GM21825 (cell line): ENCODE measurements around the gene CALN1.
"Not testable (repeated sequence)": the region's sequence is repeated elsewhere in the genome, so short reads cannot be mapped to it uniquely, and the experiment has no call there.

Source experiments
- ATAC-seq: cut with Tn5 transposase; IDR thresholded peaks from one replicate; pipeline ENCODE4 v1.9.1; 2021; ENCODE audit warnings: mild to moderate bottlenecking, moderate library complexity; ENCODE audit not compliant: unreplicated experiment

CALN1 gene

GRCh38 chr7:71824006-71824760 lies 588.0 kb downstream of the CALN1 start:
- ATAC-seq = no peak

- not testable (repeated sequence) for ATAC-seq
Measured at GRCh38 chr7:71822406-71822805, 589.7 kb downstream of the CALN1 start.

GRCh38 chr7:71817916-71818315 lies 594.2 kb downstream of the CALN1 start:
- ATAC-seq = no peak

DNA sequence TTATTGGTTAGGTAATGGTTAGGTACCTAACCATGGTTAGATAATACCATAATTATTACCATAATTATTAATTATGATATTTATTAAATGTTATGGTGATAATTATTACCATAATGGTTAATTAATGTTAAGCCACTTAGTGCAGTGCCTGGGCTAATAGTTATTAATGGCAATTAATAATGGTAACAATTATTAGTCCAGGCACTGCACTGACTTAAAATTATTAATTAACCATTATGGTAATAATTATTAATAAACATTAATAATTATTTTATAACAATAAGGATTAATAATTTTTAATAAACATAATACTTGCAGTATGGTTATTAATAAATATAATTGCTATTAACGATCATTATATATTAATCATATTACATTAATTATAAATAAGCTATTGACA lies 604.0 kb downstream of the CALN1 start:
- no peak for ATAC-seq

DNA sequence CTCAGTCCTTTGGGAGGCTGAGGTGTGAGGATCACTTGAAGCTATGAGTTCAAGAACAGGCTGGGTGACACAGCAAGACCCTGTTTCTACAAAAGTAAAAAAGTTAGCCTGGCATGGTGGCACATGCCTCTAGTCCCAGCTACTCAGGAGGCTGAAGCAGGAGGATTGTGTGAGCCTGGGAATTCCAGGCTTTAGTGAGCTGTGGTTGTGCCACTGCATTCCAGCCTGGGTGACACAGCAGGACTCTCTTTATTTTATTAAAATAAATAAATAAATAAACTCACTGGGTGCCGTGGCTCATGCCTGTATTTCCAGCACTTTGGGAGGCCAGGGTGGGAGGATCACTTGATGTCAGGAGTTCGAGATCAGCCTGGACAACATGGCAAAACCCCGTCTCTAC lies 607.9 kb downstream of the CALN1 start:
- ATAC-seq = no peak

GRCh38 chr7:71801976-71802375 lies 610.2 kb downstream of the CALN1 start:
- ATAC-seq = no peak

DNA sequence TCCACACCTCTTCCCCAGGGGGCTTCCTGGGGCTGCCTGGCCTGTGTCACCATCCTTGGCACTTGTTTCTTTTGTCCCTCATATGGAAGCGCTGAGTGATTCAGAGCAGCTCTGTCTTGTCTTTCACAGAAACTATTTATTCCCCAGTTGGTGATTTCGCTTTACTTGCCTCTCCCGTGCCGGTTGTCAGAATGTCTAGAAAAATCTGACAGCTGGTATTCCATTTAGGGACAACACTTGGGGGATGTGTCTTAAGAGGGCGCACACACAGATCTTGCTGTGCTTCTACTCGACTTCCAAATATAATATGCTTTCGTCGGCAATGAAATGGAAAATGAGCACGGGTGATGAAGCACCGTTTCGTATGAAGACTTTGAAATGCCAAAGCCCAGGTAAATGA lies 611.8 kb downstream of the CALN1 start:
- ATAC-seq = no peak

DNA sequence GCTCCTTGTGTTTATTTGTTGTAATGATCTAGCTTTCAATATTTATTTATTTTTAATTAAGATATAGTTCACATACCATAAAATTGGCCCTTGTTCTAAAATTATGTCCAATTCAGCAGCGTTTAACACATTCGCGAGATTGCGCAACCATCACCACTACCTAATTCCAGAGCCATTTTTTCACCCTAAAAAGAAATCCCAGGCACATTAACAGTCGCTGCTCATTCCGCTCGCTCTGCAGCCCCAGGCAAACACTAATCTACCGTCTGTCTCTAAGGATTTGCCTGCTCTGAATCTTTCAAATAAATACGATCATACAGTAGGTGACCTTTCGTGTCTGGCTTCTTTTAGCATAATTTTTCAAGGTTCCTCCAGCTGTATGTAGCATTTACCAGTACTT lies 616.7 kb downstream of the CALN1 start:
- no peak for ATAC-seq

- ATAC-seq = no peak
Measured at GRCh38 chr7:71793251-71793650, 618.9 kb downstream of the CALN1 start.

- no peak for ATAC-seq
Measured at GRCh38 chr7:71787513-71787912, 624.6 kb downstream of the CALN1 start.

DNA sequence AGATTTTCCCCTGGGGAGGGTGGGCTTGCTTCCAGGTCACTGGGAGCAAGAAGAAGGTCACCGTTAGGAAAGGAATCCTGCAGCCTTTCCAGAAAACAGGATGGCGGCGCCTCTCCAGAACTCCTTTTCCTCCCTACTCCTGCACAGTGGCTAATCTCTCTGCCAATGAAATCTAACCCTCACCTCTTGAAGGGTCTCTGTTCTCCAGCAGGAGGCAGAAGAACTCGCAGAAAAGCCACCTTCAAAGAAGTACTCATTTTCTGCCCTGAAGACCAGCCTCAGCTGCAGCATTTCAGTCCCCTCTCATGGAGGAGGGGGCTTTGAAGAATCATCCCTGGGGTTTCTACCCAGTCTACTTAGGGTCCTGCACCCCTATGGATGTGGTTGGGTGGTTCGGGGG lies 626.9 kb downstream of the CALN1 start:
- no peak for ATAC-seq

DNA sequence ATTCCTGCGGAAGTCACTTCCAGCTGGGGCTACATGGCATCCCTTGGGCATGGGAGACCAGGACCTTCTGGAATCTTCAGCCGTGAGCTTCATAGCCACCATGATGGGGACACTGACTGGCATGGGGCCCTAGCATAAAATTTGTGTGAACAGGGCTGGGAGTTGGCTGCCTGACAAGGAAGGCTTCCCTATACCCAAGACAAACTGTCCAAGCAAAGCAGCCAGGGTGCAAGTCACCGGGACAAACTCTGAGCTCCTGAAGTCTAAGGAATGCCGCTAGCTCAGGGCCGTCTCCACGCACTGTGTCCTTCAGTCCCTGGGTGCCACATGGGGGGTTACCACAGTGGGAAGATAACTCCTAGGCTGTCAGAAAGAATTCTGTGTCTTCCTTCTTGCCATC lies 627.4 kb downstream of the CALN1 start:
- ATAC-seq = no peak

DNA sequence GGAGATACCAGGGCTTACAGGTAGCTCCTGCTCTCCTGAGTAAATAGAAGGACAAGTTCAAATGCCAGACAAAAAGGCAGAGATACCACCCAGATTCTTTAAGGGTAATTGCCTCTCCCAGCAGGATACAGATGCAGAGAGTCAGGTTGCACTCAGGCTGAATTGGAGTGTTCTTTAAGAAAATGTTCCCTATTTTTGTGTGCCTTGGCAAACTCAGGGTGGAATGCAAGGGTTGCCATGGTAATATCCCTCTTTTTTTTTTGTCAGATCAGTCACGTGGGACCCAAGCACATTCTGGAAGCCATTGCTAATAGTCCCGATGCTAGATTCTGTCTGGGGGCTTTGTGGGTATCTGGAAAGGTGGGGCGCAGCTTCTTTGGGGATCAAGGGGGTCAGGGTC lies 628.0 kb downstream of the CALN1 start:
- ATAC-seq = no peak

DNA sequence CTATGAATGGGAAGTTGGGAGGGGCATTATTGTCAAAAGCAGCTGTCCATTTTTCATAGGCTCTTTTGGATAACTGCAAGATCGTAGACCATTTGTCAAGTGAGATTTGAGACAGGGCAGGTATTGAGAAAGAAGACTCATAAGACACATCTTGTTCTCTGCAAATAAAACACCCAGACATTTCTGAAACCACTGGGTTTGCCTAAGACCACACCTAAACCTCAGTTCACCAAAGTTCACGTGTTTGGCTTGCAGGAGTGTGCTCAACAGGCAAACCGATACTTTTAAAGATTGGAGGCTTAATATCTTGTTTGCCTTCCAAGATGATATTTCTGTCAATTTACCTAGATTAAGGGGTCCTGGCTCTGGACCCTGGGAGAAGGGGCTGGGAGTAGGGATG lies 628.4 kb downstream of the CALN1 start:
- ATAC-seq = no peak

DNA sequence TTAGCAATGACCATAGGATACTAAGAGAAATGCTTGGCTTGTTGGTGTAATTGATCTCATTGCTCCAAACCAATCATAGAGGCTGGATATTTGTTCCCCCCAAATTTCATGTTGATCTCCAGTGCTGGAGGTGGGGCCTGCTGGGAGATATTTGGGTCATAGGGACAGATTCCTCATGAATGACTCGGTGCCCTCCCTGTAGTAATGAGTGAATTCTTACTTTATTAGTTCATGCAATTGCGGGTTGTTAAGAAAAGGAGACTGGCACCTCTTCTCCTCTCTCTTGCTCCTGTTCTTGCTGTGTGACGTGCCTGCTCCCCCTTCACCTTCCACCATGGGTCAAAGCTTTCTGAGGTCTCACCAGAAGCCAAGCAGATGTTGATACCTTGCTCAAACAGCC lies 630.1 kb downstream of the CALN1 start:
- ATAC-seq = no peak

DNA sequence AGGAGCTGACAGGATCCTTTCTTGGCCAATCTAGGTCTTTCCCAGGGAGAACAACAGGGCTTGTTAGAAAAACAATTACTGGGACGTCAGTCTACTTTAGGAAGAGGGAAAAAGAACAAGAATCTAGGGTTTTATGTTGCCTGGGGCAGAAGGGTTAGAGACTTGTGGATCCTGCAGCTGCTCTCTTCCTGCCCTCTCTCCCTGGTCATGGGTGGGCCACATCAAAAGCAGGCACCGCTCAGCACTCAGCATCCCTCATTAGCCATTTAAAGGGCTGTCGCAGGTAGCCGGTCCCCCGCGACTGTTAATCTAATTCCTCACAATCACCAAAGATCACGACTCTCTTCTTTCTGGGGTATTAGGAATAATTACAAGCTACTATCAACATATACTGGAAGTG lies 631.9 kb downstream of the CALN1 start:
- ATAC-seq = no peak

GRCh38 chr7:71777278-71777677 lies 634.9 kb downstream of the CALN1 start:
- no peak for ATAC-seq

- no peak for ATAC-seq
Measured at GRCh38 chr7:71776726-71777125, 635.4 kb downstream of the CALN1 start.

DNA sequence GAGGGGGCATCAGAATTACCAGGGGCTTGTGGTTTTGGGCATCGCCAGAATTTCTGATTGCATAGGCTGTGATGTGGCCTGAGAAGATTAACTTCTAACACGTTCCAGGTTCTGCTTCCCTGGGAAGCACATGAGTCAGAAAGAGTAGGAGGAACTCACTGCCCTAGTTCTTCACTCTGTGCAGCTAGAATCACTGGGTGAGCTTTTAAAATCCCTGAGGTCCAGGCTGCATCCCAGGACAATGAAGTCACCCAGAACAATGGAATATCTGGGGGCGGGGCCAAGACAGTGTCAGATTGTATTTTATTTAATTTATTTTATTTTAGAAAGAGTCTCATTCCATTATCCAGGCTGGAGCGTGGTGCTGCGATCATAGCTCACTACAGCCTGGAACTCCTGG lies 636.5 kb downstream of the CALN1 start:
- no peak for ATAC-seq

DNA sequence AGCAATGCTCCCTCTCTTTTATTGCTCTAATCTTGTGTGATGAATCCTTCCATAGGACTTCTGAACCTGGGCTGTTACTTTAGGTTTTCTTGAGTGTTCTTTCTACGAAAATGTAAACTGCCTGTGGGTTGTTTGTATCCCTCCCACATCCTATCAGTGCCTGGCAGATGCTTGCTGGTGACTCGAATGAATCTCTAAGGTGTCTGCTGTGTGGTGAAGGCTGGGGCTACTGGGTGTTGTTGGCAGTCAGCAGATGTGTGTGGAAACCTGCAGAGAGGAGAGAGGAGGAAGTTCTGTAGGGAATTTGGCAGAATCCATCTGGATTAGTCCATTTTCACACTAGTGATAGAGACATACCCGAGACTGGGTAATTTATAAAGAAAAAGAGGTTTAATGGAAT lies 639.4 kb downstream of the CALN1 start:
- no peak for ATAC-seq

- no peak for ATAC-seq
Measured at GRCh38 chr7:71770269-71770907, 641.8 kb downstream of the CALN1 start.

- ATAC-seq = no peak
Measured at GRCh38 chr7:71769326-71769725, 642.8 kb downstream of the CALN1 start.

- ATAC-seq = no peak
Measured at GRCh38 chr7:71768450-71768849, 643.7 kb downstream of the CALN1 start.
